Subcutaneous adipose tissue (tissue), 4 donors: ENCODE data around the gene GALNT9. TPM values are rescaled to one million over a fixed set of nuclear protein-coding genes. Genes with fewer than 3 reads are reported as not detected.

ENCODE experiments used
- CTCF ChIP-seq: fragments of 450-650 bp; IDR thresholded peaks from one replicate; pipeline ENCODE4 v1.5.1; 2016; ENCODE audit warnings: low read depth, mild to moderate bottlenecking, control low read depth, antibody characterized with exemption, moderate library complexity
- total RNA-seq, 4 donors: library from RNA; depleted of rRNA; stranded (reverse); fragments of >200 nt; gene quantifications; one replicate each; pipeline ENCODE4 v1.1.0, GENCODE V29; 2016

Gene GALNT9
- total RNA-seq, 4 donors from 2014 or later: not detected

DNA sequence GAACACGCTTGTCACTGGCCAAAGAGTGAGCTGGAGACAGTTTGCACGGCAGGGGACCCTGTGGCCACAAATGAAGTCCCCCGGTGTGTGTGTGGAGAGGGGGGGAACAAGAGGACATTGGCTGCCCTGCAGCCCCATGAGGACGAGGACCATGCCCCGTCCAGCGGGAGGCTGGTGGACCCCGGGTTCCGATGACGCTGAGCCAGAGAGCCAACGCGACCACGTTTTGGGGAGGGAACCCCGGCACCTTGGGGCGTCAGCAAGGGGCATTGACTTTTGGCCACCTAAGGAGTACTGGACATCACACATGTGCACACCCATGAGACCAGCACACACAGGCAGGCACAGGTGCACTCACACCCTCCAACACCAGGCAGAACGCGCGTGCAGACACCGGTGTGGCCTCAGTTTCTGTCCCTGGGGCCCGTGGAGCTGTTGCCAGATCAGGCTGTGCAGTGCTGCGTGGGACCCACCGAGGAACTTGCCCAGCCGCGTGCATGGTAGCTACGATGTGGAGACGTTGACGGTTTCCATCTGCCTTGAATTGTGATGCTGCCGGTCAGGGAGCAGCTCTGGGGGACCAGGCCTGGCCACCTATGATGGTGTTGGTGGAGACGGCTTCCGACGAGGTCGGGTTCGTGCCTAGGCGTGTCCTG lies 158.6 kb downstream of the GALNT9 start:
- no peak for TF ChIP-seq CTCF

GRCh38 chr12:132170094-132170636 lies 159.2 kb downstream of the GALNT9 start:
- no peak for TF ChIP-seq CTCF

- no peak for TF ChIP-seq CTCF
These were observed 160.0 kb downstream of the GALNT9 start for GRCh38 chr12:132169376-132169775.

DNA sequence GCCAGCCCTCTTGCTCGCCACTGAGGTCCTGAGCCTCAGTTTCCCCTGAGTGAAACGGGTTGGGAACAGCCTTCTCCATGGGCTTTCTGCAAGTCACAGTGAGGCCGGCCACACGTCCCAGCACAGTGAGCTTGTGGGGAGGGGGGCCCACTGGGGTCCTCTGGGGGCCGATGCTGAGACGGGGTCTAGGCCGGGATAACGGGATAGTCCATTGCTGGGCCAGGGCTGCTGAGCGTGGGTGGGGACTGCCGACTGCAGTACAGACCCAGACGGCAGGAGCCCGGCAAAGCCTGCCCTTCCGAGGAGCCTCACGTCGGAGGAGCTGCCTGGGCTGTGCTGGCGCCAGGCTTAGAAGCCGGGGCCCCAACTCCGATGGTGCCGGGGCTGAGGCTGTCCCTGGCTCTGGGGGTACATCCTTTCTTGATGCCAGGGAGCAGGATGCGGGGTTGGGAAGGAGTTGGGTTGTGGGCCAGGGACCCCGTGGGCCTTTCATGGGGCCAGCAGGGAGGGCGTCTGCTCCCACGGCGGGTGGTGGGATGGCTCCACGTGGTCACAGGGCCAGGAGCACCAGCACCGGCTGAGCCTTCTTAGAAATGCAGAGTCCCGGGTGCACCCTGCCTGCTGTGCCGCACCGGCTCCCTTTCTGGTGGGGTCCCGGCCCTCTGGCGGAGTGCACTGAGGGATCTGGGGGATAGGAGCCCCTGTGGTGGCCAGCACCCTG lies 160.9 kb downstream of the GALNT9 start:
- no peak for TF ChIP-seq CTCF

DNA sequence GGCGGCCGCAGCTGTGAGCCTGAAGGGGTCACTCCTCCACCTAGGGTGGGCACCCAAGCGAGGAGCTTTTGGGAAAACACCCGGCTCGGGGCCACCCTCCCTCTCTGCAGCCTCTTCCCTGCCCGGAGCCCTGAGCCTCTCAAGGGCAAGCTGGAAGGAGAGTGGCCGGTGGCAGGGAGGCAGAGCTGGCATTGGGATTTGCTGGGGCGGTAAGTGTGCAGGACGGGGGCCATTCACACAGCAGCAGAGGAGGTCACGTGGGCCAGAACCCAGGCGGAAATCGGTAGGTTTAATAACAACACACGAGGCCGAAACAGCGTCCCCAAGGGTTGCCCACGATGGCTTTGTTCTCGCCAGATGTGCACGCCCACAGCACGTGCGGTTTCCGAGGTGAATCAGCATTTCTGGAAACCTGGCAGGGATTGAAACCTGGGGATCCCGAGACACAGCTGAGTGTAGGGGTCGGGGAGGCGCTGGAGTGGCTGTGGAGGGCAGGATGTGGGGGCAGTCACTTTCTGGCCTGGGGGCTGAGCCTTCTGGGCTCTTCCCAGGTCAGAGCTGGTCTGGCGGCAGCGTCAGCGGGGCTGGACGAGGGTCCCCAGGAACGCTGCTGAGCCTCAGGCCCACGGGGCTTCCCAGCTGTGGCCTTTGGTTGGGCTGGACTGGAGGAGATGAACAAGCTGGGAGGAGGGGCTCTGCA lies 161.6 kb downstream of the GALNT9 start:
- no peak for TF ChIP-seq CTCF

- TF ChIP-seq CTCF: no peak
These were observed 162.4 kb downstream of the GALNT9 start for GRCh38 chr12:132166801-132167591.
